HEK293 (cell line): Measurements from ENCODE around the gene SMC1B.
A peak's percentile ranks its signal among the peaks of the same experiment; 100 is the strongest.

Experiments
- EGR2 ChIP-seq: fragments of 450-650 bp; formaldehyde crosslinking; IDR thresholded peaks from 2 replicates; pipeline ENCODE4 v1.5.1; 2016; ENCODE audit warnings: low read depth, missing biosample characterization, missing genetic modification characterization
- GFI1B ChIP-seq: fragments of 450-650 bp; formaldehyde crosslinking; IDR thresholded peaks from 2 replicates; pipeline ENCODE4 v1.5.1; 2016; ENCODE audit warnings: missing biosample characterization, missing genetic modification characterization
- GLI4 ChIP-seq: fragments of 450-650 bp; formaldehyde crosslinking; IDR thresholded peaks from 2 replicates; pipeline ENCODE4 v1.5.1; 2016; ENCODE audit warnings: missing biosample characterization, missing genetic modification characterization
- GLIS2 ChIP-seq: fragments of 450-650 bp; formaldehyde crosslinking; IDR thresholded peaks from 2 replicates; pipeline ENCODE4 v1.5.1; 2016; ENCODE audit warnings: missing biosample characterization, missing genetic modification characterization
- HOXA7 ChIP-seq: sonication (generic); formaldehyde crosslinking; IDR thresholded peaks from 2 replicates; pipeline ENCODE4 v1.8.1; 2022; ENCODE audit warnings: missing genetic modification reagents, borderline replicate concordance
- KLF9 ChIP-seq: fragments of 450-650 bp; formaldehyde crosslinking; IDR thresholded peaks from 2 replicates; pipeline ENCODE4 v1.5.1; 2016; ENCODE audit warnings: missing biosample characterization, missing genetic modification characterization, low read depth
- OVOL3 ChIP-seq: fragments of 450-650 bp; formaldehyde crosslinking; IDR thresholded peaks from 2 replicates; pipeline ENCODE4 v1.5.1; 2016; ENCODE audit warnings: missing biosample characterization, missing genetic modification characterization
- SCRT1 ChIP-seq: fragments of 450-650 bp; formaldehyde crosslinking; IDR thresholded peaks from 2 replicates; pipeline ENCODE4 v1.5.1; 2016; ENCODE audit warnings: missing biosample characterization, missing genetic modification characterization, borderline replicate concordance
- SP2 ChIP-seq: fragments of 450-650 bp; formaldehyde crosslinking; IDR thresholded peaks from 2 replicates; pipeline ENCODE4 v1.5.1; 2016; ENCODE audit warnings: missing biosample characterization, missing genetic modification characterization
- WT1 ChIP-seq: fragments of 450-650 bp; formaldehyde crosslinking; IDR thresholded peaks from 2 replicates; pipeline ENCODE4 v1.5.1; 2016; ENCODE audit warnings: missing biosample characterization, missing genetic modification characterization
- ZBTB6 ChIP-seq: fragments of 450-650 bp; formaldehyde crosslinking; IDR thresholded peaks from 2 replicates; pipeline ENCODE4 v1.5.1; 2017; ENCODE audit warnings: missing biosample characterization, missing genetic modification characterization
- ZNF10 ChIP-seq: fragments of 450-650 bp; formaldehyde crosslinking; IDR thresholded peaks from 2 replicates; pipeline ENCODE4 v1.5.1; 2017; ENCODE audit warnings: missing biosample characterization, missing genetic modification characterization
- ZNF114 ChIP-seq: fragments of 450-650 bp; formaldehyde crosslinking; IDR thresholded peaks from 2 replicates; pipeline ENCODE4 v1.5.0; 2017; ENCODE audit warnings: missing biosample characterization, missing genetic modification characterization
- ZNF133 ChIP-seq: fragments of 450-650 bp; formaldehyde crosslinking; IDR thresholded peaks from 2 replicates; pipeline ENCODE4 v1.5.1; 2016; ENCODE audit warnings: missing biosample characterization, missing genetic modification characterization
- ZNF157 ChIP-seq: fragments of 450-650 bp; formaldehyde crosslinking; IDR thresholded peaks from 2 replicates; pipeline ENCODE4 v1.5.1; 2016; ENCODE audit warnings: missing biosample characterization, missing genetic modification characterization
- ZNF223 ChIP-seq: fragments of 450-650 bp; formaldehyde crosslinking; IDR thresholded peaks from 2 replicates; pipeline ENCODE4 v1.5.1; 2016; ENCODE audit warnings: missing biosample characterization, missing genetic modification characterization
- ZNF239 ChIP-seq: fragments of 450-650 bp; formaldehyde crosslinking; IDR thresholded peaks from 2 replicates; pipeline ENCODE4 v1.5.1; 2016; ENCODE audit warnings: missing biosample characterization, missing genetic modification characterization
- ZNF248 ChIP-seq: fragments of 450-650 bp; formaldehyde crosslinking; IDR thresholded peaks from 2 replicates; pipeline ENCODE4 v1.5.1; 2017; ENCODE audit warnings: missing biosample characterization, missing genetic modification characterization
- ZNF416 ChIP-seq: fragments of 450-650 bp; formaldehyde crosslinking; IDR thresholded peaks from 2 replicates; pipeline ENCODE4 v1.5.1; 2016; ENCODE audit warnings: missing biosample characterization, missing genetic modification characterization
- ZNF423 ChIP-seq: fragments of 450-650 bp; formaldehyde crosslinking; IDR thresholded peaks from 2 replicates; pipeline ENCODE4 v1.5.1; 2016; ENCODE audit warnings: missing biosample characterization, missing genetic modification characterization
- ZNF530 ChIP-seq: fragments of 450-650 bp; formaldehyde crosslinking; IDR thresholded peaks from 2 replicates; pipeline ENCODE4 v1.5.1; 2016; ENCODE audit warnings: low read depth, missing biosample characterization, missing genetic modification characterization
- ZNF558 ChIP-seq: fragments of 450-650 bp; formaldehyde crosslinking; IDR thresholded peaks from 2 replicates; pipeline ENCODE4 v1.5.1; 2016; ENCODE audit warnings: missing biosample characterization, missing genetic modification characterization
- ZNF785 ChIP-seq: fragments of 450-650 bp; formaldehyde crosslinking; IDR thresholded peaks from 2 replicates; pipeline ENCODE4 v1.5.1; 2016; ENCODE audit warnings: missing biosample characterization, missing genetic modification characterization
- ZSCAN30 ChIP-seq: fragments of 450-650 bp; IDR thresholded peaks from 2 replicates; pipeline ENCODE4 v1.5.1; 2018; ENCODE audit warnings: missing biosample characterization, mild to moderate bottlenecking, missing genetic modification characterization, moderate library complexity
- ZXDB ChIP-seq: fragments of 450-650 bp; formaldehyde crosslinking; IDR thresholded peaks from 2 replicates; pipeline ENCODE4 v1.5.1; 2016; ENCODE audit warnings: missing biosample characterization, missing genetic modification characterization
- TF ChIP-seq, protein P1 (sequence below): fragments of 450-650 bp; formaldehyde crosslinking; IDR thresholded peaks from 2 replicates; pipeline ENCODE4 v1.5.1; 2016; ENCODE audit warnings: missing biosample characterization, missing genetic modification characterization
- TF ChIP-seq, protein P2 (sequence below): fragments of 450-650 bp; formaldehyde crosslinking; IDR thresholded peaks from 2 replicates; pipeline ENCODE4 v1.5.1; 2017; ENCODE audit warnings: missing biosample characterization, missing genetic modification characterization
- TF ChIP-seq, protein P3 (sequence below): fragments of 450-650 bp; formaldehyde crosslinking; IDR thresholded peaks from 2 replicates; pipeline ENCODE4 v1.5.1; 2016; ENCODE audit warnings: missing biosample characterization, missing genetic modification characterization, low read depth

The SMC1B gene

DNA sequence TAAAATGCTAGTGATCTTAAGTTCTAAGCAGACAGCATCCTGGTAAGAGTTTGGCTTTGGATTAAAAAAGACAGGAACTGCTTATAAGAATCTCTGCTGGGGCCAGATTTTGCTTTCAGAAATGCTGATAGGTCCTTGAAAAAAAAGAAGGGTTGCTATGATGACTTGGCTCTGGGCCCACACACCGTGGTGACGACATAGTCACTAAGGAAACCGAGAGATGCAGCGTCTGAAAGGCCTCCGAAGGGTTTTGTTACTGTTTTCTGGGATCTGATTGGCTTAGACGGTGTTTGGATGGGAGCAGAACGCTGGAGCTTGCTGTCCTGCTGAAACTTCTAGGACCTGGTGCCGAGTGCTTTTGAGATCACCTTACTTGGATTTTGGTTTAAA lies 95.2 kb downstream of the SMC1B start (continued):
- TF ChIP-seq, protein P1, sequence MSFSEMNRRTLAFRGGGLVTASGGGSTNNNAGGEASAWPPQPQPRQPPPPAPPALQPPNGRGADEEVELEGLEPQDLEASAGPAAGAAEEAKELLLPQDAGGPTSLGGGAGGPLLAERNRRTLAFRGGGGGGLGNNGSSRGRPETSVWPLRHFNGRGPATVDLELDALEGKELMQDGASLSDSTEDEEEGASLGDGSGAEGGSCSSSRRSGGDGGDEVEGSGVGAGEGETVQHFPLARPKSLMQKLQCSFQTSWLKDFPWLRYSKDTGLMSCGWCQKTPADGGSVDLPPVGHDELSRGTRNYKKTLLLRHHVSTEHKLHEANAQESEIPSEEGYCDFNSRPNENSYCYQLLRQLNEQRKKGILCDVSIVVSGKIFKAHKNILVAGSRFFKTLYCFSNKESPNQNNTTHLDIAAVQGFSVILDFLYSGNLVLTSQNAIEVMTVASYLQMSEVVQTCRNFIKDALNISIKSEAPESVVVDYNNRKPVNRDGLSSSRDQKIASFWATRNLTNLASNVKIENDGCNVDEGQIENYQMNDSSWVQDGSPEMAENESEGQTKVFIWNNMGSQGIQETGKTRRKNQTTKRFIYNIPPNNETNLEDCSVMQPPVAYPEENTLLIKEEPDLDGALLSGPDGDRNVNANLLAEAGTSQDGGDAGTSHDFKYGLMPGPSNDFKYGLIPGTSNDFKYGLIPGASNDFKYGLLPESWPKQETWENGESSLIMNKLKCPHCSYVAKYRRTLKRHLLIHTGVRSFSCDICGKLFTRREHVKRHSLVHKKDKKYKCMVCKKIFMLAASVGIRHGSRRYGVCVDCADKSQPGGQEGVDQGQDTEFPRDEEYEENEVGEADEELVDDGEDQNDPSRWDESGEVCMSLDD (tag by site-specific recombination): no peak
- TF ChIP-seq, protein P2, sequence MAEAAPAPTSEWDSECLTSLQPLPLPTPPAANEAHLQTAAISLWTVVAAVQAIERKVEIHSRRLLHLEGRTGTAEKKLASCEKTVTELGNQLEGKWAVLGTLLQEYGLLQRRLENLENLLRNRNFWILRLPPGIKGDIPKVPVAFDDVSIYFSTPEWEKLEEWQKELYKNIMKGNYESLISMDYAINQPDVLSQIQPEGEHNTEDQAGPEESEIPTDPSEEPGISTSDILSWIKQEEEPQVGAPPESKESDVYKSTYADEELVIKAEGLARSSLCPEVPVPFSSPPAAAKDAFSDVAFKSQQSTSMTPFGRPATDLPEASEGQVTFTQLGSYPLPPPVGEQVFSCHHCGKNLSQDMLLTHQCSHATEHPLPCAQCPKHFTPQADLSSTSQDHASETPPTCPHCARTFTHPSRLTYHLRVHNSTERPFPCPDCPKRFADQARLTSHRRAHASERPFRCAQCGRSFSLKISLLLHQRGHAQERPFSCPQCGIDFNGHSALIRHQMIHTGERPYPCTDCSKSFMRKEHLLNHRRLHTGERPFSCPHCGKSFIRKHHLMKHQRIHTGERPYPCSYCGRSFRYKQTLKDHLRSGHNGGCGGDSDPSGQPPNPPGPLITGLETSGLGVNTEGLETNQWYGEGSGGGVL (tag by site-specific recombination): peak; percentile 31; the same call in 1 of the 2 replicates
- no peak for TF ChIP-seq ZNF114
- TF ChIP-seq ZNF423: no peak
- no peak for TF ChIP-seq ZNF416 (tag by site-specific recombination)
- no peak for TF ChIP-seq HOXA7 (CRISPR knock-in tag)
- no peak for TF ChIP-seq EGR2 (tag by site-specific recombination)
- no peak for TF ChIP-seq ZNF785 (tag by site-specific recombination)
- TF ChIP-seq SP2 (tag by site-specific recombination): peak; percentile 47
- TF ChIP-seq ZBTB6 (tag by site-specific recombination): peak; percentile 64; the same call in 1 of the 2 replicates
- TF ChIP-seq ZNF558 (tag by site-specific recombination): no peak
- no peak for TF ChIP-seq WT1 (tag by site-specific recombination)
- peak; percentile 39; the same call in 1 of the 2 replicates for TF ChIP-seq GFI1B (tag by site-specific recombination)
- TF ChIP-seq, protein P3, sequence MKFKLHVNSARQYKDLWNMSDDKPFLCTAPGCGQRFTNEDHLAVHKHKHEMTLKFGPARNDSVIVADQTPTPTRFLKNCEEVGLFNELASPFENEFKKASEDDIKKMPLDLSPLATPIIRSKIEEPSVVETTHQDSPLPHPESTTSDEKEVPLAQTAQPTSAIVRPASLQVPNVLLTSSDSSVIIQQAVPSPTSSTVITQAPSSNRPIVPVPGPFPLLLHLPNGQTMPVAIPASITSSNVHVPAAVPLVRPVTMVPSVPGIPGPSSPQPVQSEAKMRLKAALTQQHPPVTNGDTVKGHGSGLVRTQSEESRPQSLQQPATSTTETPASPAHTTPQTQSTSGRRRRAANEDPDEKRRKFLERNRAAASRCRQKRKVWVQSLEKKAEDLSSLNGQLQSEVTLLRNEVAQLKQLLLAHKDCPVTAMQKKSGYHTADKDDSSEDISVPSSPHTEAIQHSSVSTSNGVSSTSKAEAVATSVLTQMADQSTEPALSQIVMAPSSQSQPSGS: peak; percentile 86
- TF ChIP-seq GLI4 (tag by site-specific recombination): no peak
- no peak; the same call in 1 of the 2 replicates for TF ChIP-seq KLF9
- no peak for TF ChIP-seq SCRT1 (tag by site-specific recombination)
- no peak for TF ChIP-seq ZXDB (tag by site-specific recombination)
- no peak for TF ChIP-seq ZNF133 (tag by site-specific recombination)
- TF ChIP-seq OVOL3 (tag by site-specific recombination): no peak
- no peak for TF ChIP-seq ZNF223 (tag by site-specific recombination)
- no peak for TF ChIP-seq ZNF530 (tag by site-specific recombination)
- TF ChIP-seq ZNF239 (tag by site-specific recombination): no peak
- no peak for TF ChIP-seq ZNF248 (tag by site-specific recombination)
- TF ChIP-seq GLIS2 (tag by site-specific recombination): no peak
- no peak for TF ChIP-seq ZNF157 (tag by site-specific recombination)
- TF ChIP-seq ZSCAN30 (tag by site-specific recombination): no peak
- no peak for TF ChIP-seq ZNF10 (tag by site-specific recombination)
